ENCODE measurements around the gene ZNF865. TPM values are rescaled to one million over a fixed set of nuclear protein-coding genes. Genes with fewer than 3 reads are reported as not detected.
A peak's percentile ranks its signal among the peaks of the same experiment; 100 is the strongest.
"Not testable (repeated sequence)": the region's sequence is repeated elsewhere in the genome, so short reads cannot be mapped to it uniquely, and the experiment has no call there.

ZNF865 gene
- total and polyA plus RNA-seq, 12 donors, result 0.72 to 24.7 (median 10.6) TPM

DNA sequence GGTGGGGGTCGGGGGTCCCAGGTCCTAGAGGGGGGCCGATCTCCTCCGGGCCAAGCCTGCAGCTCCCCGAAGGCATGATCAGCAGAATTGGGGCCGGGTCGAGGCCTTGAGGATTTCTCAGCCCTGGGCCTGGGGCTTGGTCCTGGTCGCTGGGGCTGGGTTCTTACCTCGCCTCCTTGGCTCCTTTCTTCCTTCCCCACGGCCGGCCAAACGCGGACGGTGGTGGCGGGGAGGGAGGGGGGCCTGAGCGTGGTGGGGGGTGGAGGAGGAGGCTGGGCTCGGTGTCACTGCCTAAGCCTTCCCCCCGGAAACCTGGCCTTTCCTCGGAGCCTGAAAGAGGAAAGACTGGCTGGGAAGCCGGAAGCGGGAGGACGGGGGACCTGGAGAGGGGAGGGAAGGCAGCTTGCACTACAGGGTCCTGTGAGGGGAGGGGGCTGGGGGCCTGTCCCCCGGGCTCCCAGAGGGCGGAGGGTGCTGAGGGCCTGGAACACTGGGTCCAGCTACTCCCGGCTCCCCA is 24.8 kb upstream of the ZNF865 start, which contains the start of gene ZNF579:
Gene ZNF579, minus strand, starts transcription at position 221 of the 517 bp plus-strand sequence. CDS start 1,209 bp downstream, outside the sequence.
- peak; percentile 86 to 92 (median 89) for DNase-seq
- TF ChIP-seq, protein P1, sequence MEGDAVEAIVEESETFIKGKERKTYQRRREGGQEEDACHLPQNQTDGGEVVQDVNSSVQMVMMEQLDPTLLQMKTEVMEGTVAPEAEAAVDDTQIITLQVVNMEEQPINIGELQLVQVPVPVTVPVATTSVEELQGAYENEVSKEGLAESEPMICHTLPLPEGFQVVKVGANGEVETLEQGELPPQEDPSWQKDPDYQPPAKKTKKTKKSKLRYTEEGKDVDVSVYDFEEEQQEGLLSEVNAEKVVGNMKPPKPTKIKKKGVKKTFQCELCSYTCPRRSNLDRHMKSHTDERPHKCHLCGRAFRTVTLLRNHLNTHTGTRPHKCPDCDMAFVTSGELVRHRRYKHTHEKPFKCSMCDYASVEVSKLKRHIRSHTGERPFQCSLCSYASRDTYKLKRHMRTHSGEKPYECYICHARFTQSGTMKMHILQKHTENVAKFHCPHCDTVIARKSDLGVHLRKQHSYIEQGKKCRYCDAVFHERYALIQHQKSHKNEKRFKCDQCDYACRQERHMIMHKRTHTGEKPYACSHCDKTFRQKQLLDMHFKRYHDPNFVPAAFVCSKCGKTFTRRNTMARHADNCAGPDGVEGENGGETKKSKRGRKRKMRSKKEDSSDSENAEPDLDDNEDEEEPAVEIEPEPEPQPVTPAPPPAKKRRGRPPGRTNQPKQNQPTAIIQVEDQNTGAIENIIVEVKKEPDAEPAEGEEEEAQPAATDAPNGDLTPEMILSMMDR (IDR thresholded peaks at IDR 0.05), result no peak
- TF ChIP-seq POLR2A (IDR thresholded peaks at IDR 0.05), result peak in 1 of 2 donors; percentile 2
- peaks cover 0 to 9% of the 10 kb centered on the region in 2 donors for H3K36me3 ChIP-seq (replicated peaks in 1 of 2)
- intact Hi-C loops (cut with DNase I), result no loop called here
- peaks cover 15 to 17% of the 10 kb centered on the region in 2 donors for H3K4me1 ChIP-seq (replicated peaks in 1 of 2)
- no peaks in the 10 kb centered on the region for H3K9me3 ChIP-seq (replicated peaks in 1 of 3)
- H3K27ac ChIP-seq, result peak within 1 kb of the TSS in 4 of 5 donors; percentile 71 to 91 (median 78)
- peak within 1 kb of the TSS in 3 of 4 donors; percentile 49 to 95 (median 56) for H3K4me3 ChIP-seq
- H3K27me3 ChIP-seq, result no peaks in the 10 kb centered on the region
- WGBS, 4 donors, result 0 to 2% (median 0%) methylated on average over 3 to 24 of the region's 24 CpGs

DNA sequence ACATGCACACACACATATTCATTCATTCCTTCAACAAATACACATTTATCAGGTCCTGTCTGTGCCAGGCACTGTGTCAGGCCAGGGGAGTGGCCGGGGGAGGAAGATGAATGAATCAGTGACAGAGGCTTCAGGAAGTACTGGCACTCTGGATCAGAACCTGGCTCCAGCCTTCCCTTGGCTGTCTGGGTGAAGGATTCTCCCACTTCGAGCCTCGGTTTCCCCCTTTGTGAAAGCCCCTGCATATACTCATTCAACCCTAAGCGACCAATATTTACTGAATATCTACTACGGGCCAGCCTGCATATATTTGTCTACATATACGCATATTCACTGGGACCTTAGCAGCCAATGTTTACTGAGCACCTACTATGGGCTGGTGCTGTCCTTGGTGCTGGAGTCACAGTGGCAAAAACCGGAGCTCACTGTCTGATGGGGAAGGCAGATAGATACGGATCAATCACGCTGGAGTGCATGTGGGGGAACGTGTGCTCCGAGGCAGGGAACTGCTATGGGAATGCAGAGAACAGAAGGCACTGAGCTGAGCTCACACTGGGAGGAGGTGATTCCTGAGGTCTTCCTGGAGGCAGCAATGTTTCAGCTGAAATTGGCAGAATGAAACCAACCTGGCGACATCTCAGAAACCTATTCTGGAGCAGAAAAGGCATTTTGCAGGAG is 24.2 kb upstream of the ZNF865 start:
- intact Hi-C loops (cut with DNase I), result no loop called here
- WGBS, 4 donors, result 27 to 35% (median 31%) methylated on average over 9 to 12 of the region's 12 CpGs
- peak overlapping the region in 2 of 4 donors; percentile 56 to 95 for H3K4me3 ChIP-seq
- no peaks in the 10 kb centered on the region for H3K9me3 ChIP-seq (replicated peaks in 1 of 3)
- H3K27me3 ChIP-seq, result no peaks in the 10 kb centered on the region
- TF ChIP-seq, protein P1 (IDR thresholded peaks at IDR 0.05), result no peak
- no peak for TF ChIP-seq POLR2A (IDR thresholded peaks at IDR 0.05)
- H3K27ac ChIP-seq, result peak overlapping the region in 4 of 5 donors; percentile 71 to 91 (median 78)
- H3K36me3 ChIP-seq (replicated peaks in 1 of 2), result peaks cover 0 to 9% of the 10 kb centered on the region in 2 donors
- peaks cover 21 to 22% of the 10 kb centered on the region in 2 donors for H3K4me1 ChIP-seq (replicated peaks in 1 of 2)
- peak in 1 of 7 donors; percentile 25 for DNase-seq

DNA sequence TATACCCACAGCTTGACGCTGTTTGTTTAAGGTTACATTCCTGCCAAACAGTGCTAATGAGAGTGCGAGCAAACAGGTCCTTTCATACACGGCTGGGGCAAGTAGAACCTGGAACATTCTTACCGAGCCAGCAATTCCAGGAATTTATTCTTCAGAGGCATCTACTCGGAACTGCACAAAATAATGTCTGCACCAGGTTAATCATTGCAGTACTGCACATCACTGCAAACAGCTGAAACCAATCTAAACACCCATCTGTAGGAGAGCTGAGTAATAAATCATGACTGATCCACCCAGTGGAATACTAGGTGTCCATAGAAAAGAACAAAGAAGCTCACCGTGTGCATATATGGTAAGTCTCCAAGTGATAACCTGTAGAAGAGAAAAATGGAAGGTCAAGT is 23.6 kb upstream of the ZNF865 start:
- no peak for DNase-seq
- peaks cover 0 to 9% of the 10 kb centered on the region in 2 donors for H3K36me3 ChIP-seq (replicated peaks in 1 of 2)
- H3K4me1 ChIP-seq (replicated peaks in 1 of 2), result peaks cover 23 to 26% of the 10 kb centered on the region in 2 donors
- peak overlapping the region in 1 of 4 donors; percentile 9 for H3K4me3 ChIP-seq
- intact Hi-C loops (cut with DNase I), result no loop called here
- H3K27me3 ChIP-seq, result no peaks in the 10 kb centered on the region
- no peak overlapping the region for H3K27ac ChIP-seq
- no peaks in the 10 kb centered on the region for H3K9me3 ChIP-seq (replicated peaks in 1 of 3)
- WGBS, 4 donors, result 22 to 33% (median 26%) methylated on average over 6 of the region's 6 CpGs
- TF ChIP-seq, protein P1 (IDR thresholded peaks at IDR 0.05), result no peak
- TF ChIP-seq POLR2A (IDR thresholded peaks at IDR 0.05), result no peak

DNA sequence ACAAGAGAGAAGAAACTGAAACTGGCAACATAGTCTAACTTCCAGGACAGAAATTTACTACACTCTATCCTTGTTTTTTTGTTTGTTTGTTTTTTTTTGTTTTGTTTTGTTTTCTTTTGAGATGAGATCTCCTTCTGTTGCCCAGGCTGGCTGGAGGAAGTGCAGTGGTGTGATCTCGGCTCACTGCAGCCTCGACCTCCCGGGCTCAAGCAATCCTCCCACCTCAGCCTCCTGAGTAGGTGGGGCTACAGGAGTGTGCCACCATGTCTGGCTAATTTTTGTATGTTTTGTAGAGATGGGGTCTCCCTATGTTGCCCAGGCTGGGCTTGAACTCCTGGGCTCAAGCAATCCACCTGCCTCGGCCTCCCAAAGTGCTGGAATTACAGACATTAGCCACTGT is 23.2 kb upstream of the ZNF865 start:
- H3K4me3 ChIP-seq, result peak overlapping the region in 1 of 4 donors; percentile 9
- H3K27ac ChIP-seq; DNase-seq; intact Hi-C loops (cut with DNase I); H3K9me3 ChIP-seq (replicated peaks in 1 of 3); H3K27me3 ChIP-seq; H3K36me3 ChIP-seq (replicated peaks in 1 of 2): not testable (repeated sequence)
- WGBS, 4 donors, result 40 to 78% (median 63%) methylated on average over 3 to 4 of the region's 4 CpGs
- peaks cover 26 to 31% of the 10 kb centered on the region in 2 donors for H3K4me1 ChIP-seq (replicated peaks in 1 of 2)

DNA sequence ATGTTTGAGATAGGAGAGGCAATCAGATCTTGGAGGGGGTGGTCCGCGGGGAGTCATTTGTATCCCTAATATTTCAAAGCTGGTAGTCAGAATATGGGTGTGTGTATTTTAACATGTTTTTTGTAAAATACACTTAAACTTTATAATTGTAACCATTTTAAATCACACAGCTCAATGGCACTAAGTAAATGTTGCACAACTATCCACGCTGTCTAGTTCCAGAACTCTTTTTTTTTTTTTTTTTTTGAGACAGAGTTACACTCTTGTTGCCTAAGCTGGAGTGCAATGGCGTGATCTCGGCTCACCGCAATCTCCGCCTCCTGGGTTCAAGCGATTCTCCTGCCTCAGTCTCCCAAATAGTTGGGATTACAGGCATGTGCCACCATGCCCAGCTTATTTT is 21.6 kb upstream of the ZNF865 start:
- H3K27ac ChIP-seq; H3K9me3 ChIP-seq (replicated peaks in 1 of 3); H3K36me3 ChIP-seq (replicated peaks in 1 of 2); DNase-seq; intact Hi-C loops (cut with DNase I); H3K4me3 ChIP-seq; H3K27me3 ChIP-seq: not testable (repeated sequence)
- peaks cover 26 to 37% of the 10 kb centered on the region in 2 donors for H3K4me1 ChIP-seq (replicated peaks in 1 of 2)
- 76 to 82% (median 77%) methylated on average over 8 of the region's 8 CpGs for WGBS, 4 donors

Measured in adrenal gland (tissue), 12 donors.